CD4-positive, alpha-beta T cell treated with Interleukin-4 for 1 hour (primary cell): Measurements from ENCODE around the gene FUNDC2.
A peak's percentile ranks its signal among the peaks of the same experiment; 100 is the strongest.

ENCODE experiments used
- DNase-seq, 2 donors: peaks; one replicate each; pipeline ENCODE4 v3.0.0-alpha.2; 2020 to 2022

FUNDC2 gene

GRCh38 chrX:155023907-155024833 lies 2.5 kb upstream of the FUNDC2 start:
- DNase-seq, result no peak

DNA sequence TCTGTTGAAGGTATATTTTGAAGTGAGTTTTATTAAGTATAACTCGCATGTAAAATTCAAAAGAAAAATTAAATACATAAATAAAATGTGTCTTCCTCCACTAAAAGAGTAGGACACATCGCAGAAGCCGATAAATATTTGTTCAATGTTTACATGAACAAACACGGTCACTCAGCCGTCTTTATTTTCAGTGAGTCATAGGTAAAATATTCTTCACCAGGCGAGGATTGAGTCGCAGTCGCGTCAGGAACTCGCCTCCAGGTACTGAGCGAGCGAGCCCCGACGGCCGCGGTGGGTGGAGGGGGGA lies 271 bp upstream of the FUNDC2 start:
- no peak for DNase-seq

- peak in 1 of 2 donors; percentile 35 for DNase-seq
These were observed 944 bp downstream of the FUNDC2 start for GRCh38 chrX:155027509-155028066.

- no peak for DNase-seq
These were observed 1.5 kb downstream of the FUNDC2 start for GRCh38 chrX:155028129-155028528.

GRCh38 chrX:155028877-155029291 lies 2.2 kb downstream of the FUNDC2 start:
- no peak for DNase-seq

GRCh38 chrX:155031657-155032056 lies 5.0 kb downstream of the FUNDC2 start:
- DNase-seq, result no peak

- DNase-seq, result no peak
These were observed 9.0 kb downstream of the FUNDC2 start for GRCh38 chrX:155035688-155036087.

GRCh38 chrX:155046129-155046810 lies 19.6 kb downstream of the FUNDC2 start:
- DNase-seq, result no peak

- DNase-seq, result no peak
These were observed 20.3 kb downstream of the FUNDC2 start for GRCh38 chrX:155046811-155047528.

GRCh38 chrX:155048977-155049619 lies 22.5 kb downstream of the FUNDC2 start:
- peak; percentile 42 to 46 for DNase-seq

DNA sequence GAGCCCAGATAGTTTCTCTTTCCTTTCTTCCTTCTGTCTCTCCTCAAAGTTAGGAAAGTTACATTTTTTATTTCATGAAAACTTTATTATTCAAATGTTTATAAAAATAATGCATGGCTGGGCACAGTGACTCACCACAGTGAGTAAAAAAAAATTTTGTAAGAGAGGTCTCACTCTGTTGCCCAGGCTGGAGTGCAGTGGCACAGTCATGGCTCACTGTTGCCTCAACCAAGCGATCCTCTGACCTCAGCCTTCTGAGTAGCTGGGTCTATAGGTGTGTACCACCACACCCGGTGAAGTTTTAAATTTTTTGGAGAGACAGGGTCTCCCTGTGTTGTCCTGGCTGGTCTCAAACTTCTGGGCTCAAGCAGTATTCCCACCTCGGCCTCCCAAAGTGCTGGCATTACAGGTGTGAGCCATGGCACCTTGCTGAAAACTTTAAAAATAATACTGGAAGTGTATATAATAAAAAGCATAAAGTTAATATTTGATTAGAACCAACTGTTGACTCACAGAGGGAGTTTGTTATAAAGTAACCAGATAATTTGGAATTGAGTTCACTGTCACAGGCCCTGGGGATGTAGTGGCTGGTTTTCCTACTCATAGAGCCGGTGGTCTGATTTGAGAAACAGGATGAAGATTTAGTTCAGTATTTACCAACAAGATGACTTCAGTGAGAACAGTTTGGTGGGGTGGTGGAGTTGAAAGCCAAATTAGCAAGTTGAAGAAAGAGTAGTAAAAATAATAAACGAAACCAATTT lies 26.3 kb downstream of the FUNDC2 start:
- no peak for DNase-seq

- DNase-seq, result no peak
These were observed 27.0 kb downstream of the FUNDC2 start for GRCh38 chrX:155053656-155054055.

- DNase-seq, result no peak
These were observed 27.6 kb downstream of the FUNDC2 start for GRCh38 chrX:155054255-155054654.

GRCh38 chrX:155055494-155055893 lies 28.9 kb downstream of the FUNDC2 start:
- DNase-seq, result no peak

DNA sequence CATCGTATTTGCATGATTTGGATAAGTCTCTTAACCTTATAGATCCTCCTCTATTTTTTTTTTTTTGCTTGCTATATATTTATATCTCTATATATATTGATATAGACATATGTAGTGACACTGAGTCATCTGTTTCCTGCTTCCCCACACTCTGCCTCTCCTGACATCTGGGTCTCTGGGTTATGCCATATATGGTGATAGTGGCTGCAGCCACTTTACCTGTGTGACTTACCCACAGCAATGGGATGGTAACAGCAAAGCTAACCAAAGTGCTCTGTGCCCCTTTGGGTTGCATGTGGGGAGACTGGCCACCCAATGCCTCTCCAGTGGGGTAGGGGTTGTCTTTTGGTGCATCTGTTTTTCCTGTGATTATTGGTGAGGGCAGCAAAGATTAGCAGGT lies 29.8 kb downstream of the FUNDC2 start:
- peak in 1 of 2 donors; percentile 15 for DNase-seq

DNA sequence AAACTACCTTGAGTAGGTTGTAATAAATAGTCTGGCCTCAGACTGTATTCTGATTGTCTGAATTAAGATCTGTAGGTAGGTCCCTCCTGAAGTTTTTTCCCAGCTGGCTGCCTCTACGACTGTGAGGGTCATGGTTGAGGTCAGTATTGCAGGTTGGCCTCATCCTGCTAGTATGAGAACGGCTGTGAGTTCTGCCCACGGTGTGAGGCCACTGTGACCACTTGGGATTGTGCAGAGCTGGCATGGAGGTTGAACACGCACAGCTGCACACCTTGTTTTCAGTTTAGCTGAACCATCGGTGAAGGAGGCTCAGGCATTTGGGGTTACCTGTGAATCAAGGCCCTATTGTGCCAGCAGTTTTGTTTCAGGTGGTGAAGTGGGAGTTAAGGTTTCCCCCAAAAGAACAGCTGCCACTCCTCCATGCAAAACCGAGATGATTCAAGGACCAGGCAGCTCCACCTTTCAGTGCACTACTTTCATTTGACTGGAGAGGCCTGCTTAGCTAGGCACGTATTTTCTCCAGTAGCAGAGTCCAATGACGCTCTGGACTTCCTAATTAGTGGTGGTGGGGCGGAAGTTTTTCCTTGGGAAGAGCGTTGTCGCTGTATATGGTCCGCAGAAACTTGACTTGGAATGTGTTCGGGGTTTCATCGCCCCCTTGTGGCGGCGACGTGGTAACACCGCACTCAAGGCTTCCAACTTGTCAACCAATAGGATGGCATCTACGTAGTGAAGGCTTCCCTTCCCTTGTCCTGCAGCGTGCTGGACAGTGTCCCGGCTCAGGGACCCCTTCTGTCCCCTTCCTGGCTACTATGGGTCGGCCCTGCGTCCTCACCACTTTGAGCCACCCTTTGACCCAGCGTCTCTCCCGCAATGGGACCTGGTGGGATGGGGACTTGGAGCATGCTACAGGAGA lies 30.5 kb downstream of the FUNDC2 start:
- DNase-seq, result peak; percentile 55 to 59

GRCh38 chrX:155061760-155062159 lies 35.1 kb downstream of the FUNDC2 start:
- DNase-seq, result no peak

DNA sequence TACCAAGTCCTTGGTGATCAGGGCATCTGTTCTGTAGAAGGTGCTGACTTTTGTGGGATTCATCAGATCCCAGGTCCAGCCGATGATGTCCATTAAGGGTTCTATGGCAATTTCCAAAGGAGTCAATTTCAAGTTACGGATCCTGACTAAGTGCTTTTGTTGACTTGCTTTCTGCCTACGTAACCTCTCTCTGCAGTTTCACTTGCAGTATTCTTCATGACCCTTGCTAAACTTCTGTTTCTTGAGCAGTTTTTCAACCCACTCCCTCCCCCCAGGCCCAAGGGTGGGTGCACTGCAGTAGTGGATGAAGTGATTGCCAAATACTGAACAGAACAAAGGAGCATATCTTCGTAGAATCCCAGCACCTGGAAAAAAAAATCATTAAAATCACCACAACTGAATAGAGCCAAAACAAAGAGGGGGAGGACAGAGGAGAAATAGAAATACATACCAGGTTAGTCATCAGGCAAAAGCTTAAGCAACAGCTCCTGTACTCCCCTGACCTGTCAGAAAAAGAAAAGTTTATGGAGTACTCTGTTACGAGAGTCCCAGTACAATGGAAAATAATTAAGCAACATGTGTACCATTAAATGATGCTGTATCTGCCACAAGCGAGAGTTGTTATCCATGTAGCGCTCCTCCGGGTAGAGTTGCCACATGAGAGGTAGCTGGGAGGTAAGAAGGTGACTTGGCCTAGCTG lies 38.5 kb downstream of the FUNDC2 start:
- no peak for DNase-seq

DNA sequence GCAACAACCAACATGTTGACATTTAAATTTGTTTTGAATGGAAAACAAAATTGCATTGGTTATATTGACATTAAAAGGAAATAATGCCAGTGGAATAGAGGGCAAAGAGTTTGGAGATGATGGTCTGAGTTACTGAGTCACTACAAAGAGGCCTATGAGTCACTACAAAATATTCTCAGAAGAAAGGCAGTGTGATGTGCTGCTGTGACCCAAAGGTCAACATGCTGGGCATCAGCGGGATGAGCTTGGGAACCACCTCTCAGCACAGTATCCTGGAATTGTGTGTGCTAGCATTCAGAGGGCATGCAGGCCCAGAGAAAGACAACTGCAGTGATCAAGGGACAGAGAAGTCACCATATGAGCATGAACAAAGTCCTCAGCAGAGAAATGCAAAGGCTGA lies 41.5 kb downstream of the FUNDC2 start:
- no peak for DNase-seq

DNA sequence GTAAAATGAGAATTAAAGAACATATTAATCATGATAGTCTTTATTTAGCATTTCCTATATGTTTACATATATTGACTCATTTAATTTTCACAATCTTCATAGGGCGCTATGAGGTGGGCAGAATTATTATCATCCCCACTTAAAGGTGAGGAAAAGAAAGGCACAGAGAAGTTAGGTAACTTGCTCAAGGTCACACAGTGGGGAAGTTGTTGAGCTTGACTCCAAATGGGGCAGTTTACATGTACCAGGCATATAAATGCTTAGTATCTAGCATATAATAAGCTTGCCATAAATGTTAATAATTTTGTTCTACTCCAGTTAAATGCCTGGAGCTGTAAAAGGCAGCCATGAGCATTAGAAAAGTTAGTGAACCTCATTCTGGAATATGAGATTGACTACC lies 42.8 kb downstream of the FUNDC2 start:
- no peak for DNase-seq
